ENCODE data around the gene PTPRM. TPM values are rescaled to one million over a fixed set of nuclear protein-coding genes. Genes with fewer than 3 reads are reported as not detected.

The PTPRM gene
- total RNA-seq, 1 donor = 84.7 TPM

GRCh38 chr18:8365006-8365405, 797.9 kb downstream of the PTPRM start:
- H3K4me3 ChIP-seq (ENCODE audit: insufficient read depth, low read length) = no peak overlapping the region
- no peaks in the 10 kb centered on the region for H4K20me1 ChIP-seq (ENCODE audit: insufficient read depth, low read length)
- no peaks in the 10 kb centered on the region for H3K79me2 ChIP-seq (ENCODE audit: insufficient read depth, low read length)
- H3K4me2 ChIP-seq (ENCODE audit: insufficient read depth, low read length) = no peak overlapping the region
- no peak overlapping the region for H2AFZ ChIP-seq (ENCODE audit: low read length)
- no peak overlapping the region for H3K27ac ChIP-seq (ENCODE audit: low read depth, low read length)
- H3K9me3 ChIP-seq (ENCODE audit: low read depth, low read length) = no peaks in the 10 kb centered on the region
- no peak for DNase-seq (ENCODE audit: insufficient read length, low spot score, missing footprints)
- H3K27me3 ChIP-seq (ENCODE audit: insufficient read depth, low read length) = peaks cover 6% of the 10 kb centered on the region
- H3K4me1 ChIP-seq (ENCODE audit: insufficient read depth, low read length) = peaks cover 17% of the 10 kb centered on the region
- TF ChIP-seq, protein P1, sequence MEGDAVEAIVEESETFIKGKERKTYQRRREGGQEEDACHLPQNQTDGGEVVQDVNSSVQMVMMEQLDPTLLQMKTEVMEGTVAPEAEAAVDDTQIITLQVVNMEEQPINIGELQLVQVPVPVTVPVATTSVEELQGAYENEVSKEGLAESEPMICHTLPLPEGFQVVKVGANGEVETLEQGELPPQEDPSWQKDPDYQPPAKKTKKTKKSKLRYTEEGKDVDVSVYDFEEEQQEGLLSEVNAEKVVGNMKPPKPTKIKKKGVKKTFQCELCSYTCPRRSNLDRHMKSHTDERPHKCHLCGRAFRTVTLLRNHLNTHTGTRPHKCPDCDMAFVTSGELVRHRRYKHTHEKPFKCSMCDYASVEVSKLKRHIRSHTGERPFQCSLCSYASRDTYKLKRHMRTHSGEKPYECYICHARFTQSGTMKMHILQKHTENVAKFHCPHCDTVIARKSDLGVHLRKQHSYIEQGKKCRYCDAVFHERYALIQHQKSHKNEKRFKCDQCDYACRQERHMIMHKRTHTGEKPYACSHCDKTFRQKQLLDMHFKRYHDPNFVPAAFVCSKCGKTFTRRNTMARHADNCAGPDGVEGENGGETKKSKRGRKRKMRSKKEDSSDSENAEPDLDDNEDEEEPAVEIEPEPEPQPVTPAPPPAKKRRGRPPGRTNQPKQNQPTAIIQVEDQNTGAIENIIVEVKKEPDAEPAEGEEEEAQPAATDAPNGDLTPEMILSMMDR (IDR thresholded peaks at IDR 0.05; ENCODE audit: extremely low read depth, low read depth, low read length) = no peak
- H3K36me3 ChIP-seq (ENCODE audit: insufficient read depth, low read length) = no peaks in the 10 kb centered on the region

GRCh38 chr18:8365528-8365927, 798.4 kb downstream of the PTPRM start:
- DNase-seq (ENCODE audit: insufficient read length, low spot score, missing footprints) = no peak
- no peaks in the 10 kb centered on the region for H4K20me1 ChIP-seq (ENCODE audit: insufficient read depth, low read length)
- TF ChIP-seq, protein P1 (IDR thresholded peaks at IDR 0.05; ENCODE audit: extremely low read depth, low read depth, low read length) = no peak
- no peaks in the 10 kb centered on the region for H3K79me2 ChIP-seq (ENCODE audit: insufficient read depth, low read length)
- H3K4me2 ChIP-seq (ENCODE audit: insufficient read depth, low read length) = no peak overlapping the region
- no peaks in the 10 kb centered on the region for H3K9me3 ChIP-seq (ENCODE audit: low read depth, low read length)
- no peak overlapping the region for H3K4me3 ChIP-seq (ENCODE audit: insufficient read depth, low read length)
- peaks cover 6% of the 10 kb centered on the region for H3K27me3 ChIP-seq (ENCODE audit: insufficient read depth, low read length)
- H3K36me3 ChIP-seq (ENCODE audit: insufficient read depth, low read length) = no peaks in the 10 kb centered on the region
- peaks cover 21% of the 10 kb centered on the region for H3K4me1 ChIP-seq (ENCODE audit: insufficient read depth, low read length)
- H2AFZ ChIP-seq (ENCODE audit: low read length) = no peak overlapping the region
- no peak overlapping the region for H3K27ac ChIP-seq (ENCODE audit: low read depth, low read length)

GRCh38 chr18:8366070-8366469, 799.0 kb downstream of the PTPRM start:
- DNase-seq (ENCODE audit: insufficient read length, low spot score, missing footprints) = no peak
- H3K27ac ChIP-seq (ENCODE audit: low read depth, low read length) = no peak overlapping the region
- H3K79me2 ChIP-seq (ENCODE audit: insufficient read depth, low read length) = no peaks in the 10 kb centered on the region
- no peak overlapping the region for H3K4me2 ChIP-seq (ENCODE audit: insufficient read depth, low read length)
- H3K27me3 ChIP-seq (ENCODE audit: insufficient read depth, low read length) = peaks cover 6% of the 10 kb centered on the region
- H3K4me3 ChIP-seq (ENCODE audit: insufficient read depth, low read length) = no peak overlapping the region
- no peaks in the 10 kb centered on the region for H3K9me3 ChIP-seq (ENCODE audit: low read depth, low read length)
- no peaks in the 10 kb centered on the region for H4K20me1 ChIP-seq (ENCODE audit: insufficient read depth, low read length)
- H2AFZ ChIP-seq (ENCODE audit: low read length) = no peak overlapping the region
- H3K36me3 ChIP-seq (ENCODE audit: insufficient read depth, low read length) = no peaks in the 10 kb centered on the region
- peaks cover 25% of the 10 kb centered on the region for H3K4me1 ChIP-seq (ENCODE audit: insufficient read depth, low read length)
- TF ChIP-seq, protein P1 (IDR thresholded peaks at IDR 0.05; ENCODE audit: extremely low read depth, low read depth, low read length) = no peak

- Histone ChIP-seq H4K20me1 (ENCODE audit: insufficient read depth, low read length) (no peaks in the 10 kb centered on the region), H3K4me1 (ENCODE audit: insufficient read depth, low read length) (peaks cover 25% of the 10 kb centered on the region), H3K79me2 (ENCODE audit: insufficient read depth, low read length) (no peaks in the 10 kb centered on the region), H3K4me3 (ENCODE audit: insufficient read depth, low read length) (no peak overlapping the region), H2AFZ (ENCODE audit: low read length) (no peak overlapping the region), H3K4me2 (ENCODE audit: insufficient read depth, low read length) (peak overlapping the region; percentile 70), H3K27me3 (ENCODE audit: insufficient read depth, low read length) (peaks cover 6% of the 10 kb centered on the region), H3K27ac (ENCODE audit: low read depth, low read length) (no peak overlapping the region), H3K36me3 (ENCODE audit: insufficient read depth, low read length) (no peaks in the 10 kb centered on the region), H3K9me3 (ENCODE audit: low read depth, low read length) (no peaks in the 10 kb centered on the region)
- TF ChIP-seq, protein P1 (IDR thresholded peaks at IDR 0.05; ENCODE audit: extremely low read depth, low read depth, low read length) = no peak
- no peak for DNase-seq (ENCODE audit: insufficient read length, low spot score, missing footprints)
Observed at GRCh38 chr18:8366656-8367055, 799.5 kb downstream of the PTPRM start.

Data from osteoblast (primary cell).